Measurements from ENCODE around the gene RPS6KA2. TPM values are rescaled to one million over a fixed set of nuclear protein-coding genes. Genes with fewer than 3 reads are reported as not detected.

The RPS6KA2 gene
- total RNA-seq, 1 experiment from 2014 or later = 7.2 TPM

GRCh38 chr6:166436195-166437139 lies 190.6 kb downstream of the RPS6KA2 start:
- H4K20me1 ChIP-seq (ENCODE audit: insufficient read depth, low read depth, low read length) = no peaks in the 10 kb centered on the region
- H3K9me3 ChIP-seq (ENCODE audit: low read length) = no peaks in the 10 kb centered on the region
- no peaks in the 10 kb centered on the region for H3K36me3 ChIP-seq (ENCODE audit: insufficient read depth, low read length)
- no peak overlapping the region for H3K4me2 ChIP-seq (ENCODE audit: low read depth, low read length, poor library complexity, severe bottlenecking)
- DNase-seq = no peak
- no peak overlapping the region for H2AFZ ChIP-seq (ENCODE audit: low read length)
- no peaks in the 10 kb centered on the region for H3K27me3 ChIP-seq (ENCODE audit: low read length)
- H3K4me3 ChIP-seq (ENCODE audit: low read length) = no peak overlapping the region
- peaks cover 2% of the 10 kb centered on the region; the same call in 1 of the 2 replicates for H3K4me1 ChIP-seq (ENCODE audit: low read length)
- H3K9ac ChIP-seq (ENCODE audit: low read length) = no peak overlapping the region
- no peak overlapping the region for H3K27ac ChIP-seq (ENCODE audit: low read length)
- H3K79me2 ChIP-seq (ENCODE audit: low read length) = no peaks in the 10 kb centered on the region
- H3K9me2 ChIP-seq (replicated peaks; ENCODE audit: insufficient read depth, low read length) = no peaks in the 10 kb centered on the region

GRCh38 chr6:166435574-166435973 lies 191.5 kb downstream of the RPS6KA2 start:
- Histone ChIP-seq H3K79me2 (ENCODE audit: low read length) (no peaks in the 10 kb centered on the region), H3K9me2 (replicated peaks; ENCODE audit: insufficient read depth, low read length) (no peaks in the 10 kb centered on the region), H4K20me1 (ENCODE audit: insufficient read depth, low read depth, low read length) (no peaks in the 10 kb centered on the region), H3K9ac (ENCODE audit: low read length) (no peak overlapping the region), H3K4me3 (ENCODE audit: low read length) (no peak overlapping the region), H3K4me1 (ENCODE audit: low read length) (no peaks in the 10 kb centered on the region), H3K36me3 (ENCODE audit: insufficient read depth, low read length) (no peaks in the 10 kb centered on the region), H3K27me3 (ENCODE audit: low read length) (no peaks in the 10 kb centered on the region), H3K9me3 (ENCODE audit: low read length) (no peaks in the 10 kb centered on the region), H2AFZ (ENCODE audit: low read length) (no peak overlapping the region), H3K27ac (ENCODE audit: low read length) (no peak overlapping the region), H3K4me2 (ENCODE audit: low read depth, low read length, poor library complexity, severe bottlenecking) (no peak overlapping the region)
- no peak for DNase-seq

GRCh38 chr6:166434336-166434735 lies 192.7 kb downstream of the RPS6KA2 start:
- Histone ChIP-seq H3K4me1 (ENCODE audit: low read length) (no peaks in the 10 kb centered on the region), H3K9me2 (replicated peaks; ENCODE audit: insufficient read depth, low read length) (no peaks in the 10 kb centered on the region), H3K4me3 (ENCODE audit: low read length) (no peak overlapping the region), H2AFZ (ENCODE audit: low read length) (no peak overlapping the region), H3K4me2 (ENCODE audit: low read depth, low read length, poor library complexity, severe bottlenecking) (no peak overlapping the region), H3K27me3 (ENCODE audit: low read length) (no peaks in the 10 kb centered on the region), H3K9me3 (ENCODE audit: low read length) (no peaks in the 10 kb centered on the region), H3K27ac (ENCODE audit: low read length) (no peak overlapping the region), H3K9ac (ENCODE audit: low read length) (no peak overlapping the region), H3K79me2 (ENCODE audit: low read length) (no peaks in the 10 kb centered on the region), H4K20me1 (ENCODE audit: insufficient read depth, low read depth, low read length) (no peaks in the 10 kb centered on the region), H3K36me3 (ENCODE audit: insufficient read depth, low read length) (no peaks in the 10 kb centered on the region; the same call in 1 of the 2 replicates)
- DNase-seq = no peak

GRCh38 chr6:166433096-166433495 lies 194.0 kb downstream of the RPS6KA2 start:
- no peak for DNase-seq
- no peaks in the 10 kb centered on the region for H3K79me2 ChIP-seq (ENCODE audit: low read length)
- no peaks in the 10 kb centered on the region for H3K9me2 ChIP-seq (replicated peaks; ENCODE audit: insufficient read depth, low read length)
- H4K20me1 ChIP-seq (ENCODE audit: insufficient read depth, low read depth, low read length) = no peaks in the 10 kb centered on the region
- no peak overlapping the region for H3K9ac ChIP-seq (ENCODE audit: low read length)
- H2AFZ ChIP-seq (ENCODE audit: low read length) = no peak overlapping the region
- no peak overlapping the region for H3K27ac ChIP-seq (ENCODE audit: low read length)
- H3K36me3 ChIP-seq (ENCODE audit: insufficient read depth, low read length) = no peaks in the 10 kb centered on the region; the same call in 1 of the 2 replicates
- no peaks in the 10 kb centered on the region for H3K27me3 ChIP-seq (ENCODE audit: low read length)
- H3K4me1 ChIP-seq (ENCODE audit: low read length) = no peaks in the 10 kb centered on the region
- H3K9me3 ChIP-seq (ENCODE audit: low read length) = no peaks in the 10 kb centered on the region
- no peak overlapping the region for H3K4me2 ChIP-seq (ENCODE audit: low read depth, low read length, poor library complexity, severe bottlenecking)
- no peak overlapping the region for H3K4me3 ChIP-seq (ENCODE audit: low read length)

GRCh38 chr6:166430269-166430668 lies 196.8 kb downstream of the RPS6KA2 start:
- no peaks in the 10 kb centered on the region for H3K27me3 ChIP-seq (ENCODE audit: low read length)
- no peaks in the 10 kb centered on the region for H3K9me2 ChIP-seq (replicated peaks; ENCODE audit: insufficient read depth, low read length)
- no peaks in the 10 kb centered on the region for H3K9me3 ChIP-seq (ENCODE audit: low read length)
- H3K27ac ChIP-seq (ENCODE audit: low read length) = no peak overlapping the region
- no peak for DNase-seq
- H3K79me2 ChIP-seq (ENCODE audit: low read length) = no peaks in the 10 kb centered on the region
- H4K20me1 ChIP-seq (ENCODE audit: insufficient read depth, low read depth, low read length) = no peaks in the 10 kb centered on the region
- H3K4me1 ChIP-seq (ENCODE audit: low read length) = no peaks in the 10 kb centered on the region
- no peak overlapping the region for H3K4me2 ChIP-seq (ENCODE audit: low read depth, low read length, poor library complexity, severe bottlenecking)
- H3K9ac ChIP-seq (ENCODE audit: low read length) = no peak overlapping the region
- H2AFZ ChIP-seq (ENCODE audit: low read length) = no peak overlapping the region
- no peaks in the 10 kb centered on the region; the same call in 1 of the 2 replicates for H3K36me3 ChIP-seq (ENCODE audit: insufficient read depth, low read length)
- H3K4me3 ChIP-seq (ENCODE audit: low read length) = no peak overlapping the region

- H3K9ac ChIP-seq (ENCODE audit: low read length) = no peak overlapping the region
- H3K27me3 ChIP-seq (ENCODE audit: low read length) = no peaks in the 10 kb centered on the region
- H2AFZ ChIP-seq (ENCODE audit: low read length) = no peak overlapping the region
- no peaks in the 10 kb centered on the region for H3K79me2 ChIP-seq (ENCODE audit: low read length)
- H3K4me2 ChIP-seq (ENCODE audit: low read depth, low read length, poor library complexity, severe bottlenecking) = no peak overlapping the region
- H3K36me3 ChIP-seq (ENCODE audit: insufficient read depth, low read length) = no peaks in the 10 kb centered on the region
- H3K9me2 ChIP-seq (replicated peaks; ENCODE audit: insufficient read depth, low read length) = no peaks in the 10 kb centered on the region
- no peaks in the 10 kb centered on the region for H4K20me1 ChIP-seq (ENCODE audit: insufficient read depth, low read depth, low read length)
- DNase-seq = no peak
- H3K9me3 ChIP-seq (ENCODE audit: low read length) = no peaks in the 10 kb centered on the region
- H3K4me1 ChIP-seq (ENCODE audit: low read length) = peaks cover 8% of the 10 kb centered on the region
- no peak overlapping the region for H3K4me3 ChIP-seq (ENCODE audit: low read length)
- H3K27ac ChIP-seq (ENCODE audit: low read length) = no peak overlapping the region
Observed at GRCh38 chr6:166424431-166424830, 202.6 kb downstream of the RPS6KA2 start.

GRCh38 chr6:166423781-166424180 lies 203.3 kb downstream of the RPS6KA2 start:
- Histone ChIP-seq H3K27me3 (ENCODE audit: low read length) (no peaks in the 10 kb centered on the region), H2AFZ (ENCODE audit: low read length) (no peak overlapping the region), H3K4me2 (ENCODE audit: low read depth, low read length, poor library complexity, severe bottlenecking) (no peak overlapping the region), H4K20me1 (ENCODE audit: insufficient read depth, low read depth, low read length) (no peaks in the 10 kb centered on the region), H3K27ac (ENCODE audit: low read length) (no peak overlapping the region), H3K4me3 (ENCODE audit: low read length) (no peak overlapping the region), H3K9ac (ENCODE audit: low read length) (no peak overlapping the region), H3K9me2 (replicated peaks; ENCODE audit: insufficient read depth, low read length) (no peaks in the 10 kb centered on the region), H3K9me3 (ENCODE audit: low read length) (no peaks in the 10 kb centered on the region), H3K36me3 (ENCODE audit: insufficient read depth, low read length) (no peaks in the 10 kb centered on the region), H3K79me2 (ENCODE audit: low read length) (no peaks in the 10 kb centered on the region), H3K4me1 (ENCODE audit: low read length) (peaks cover 8% of the 10 kb centered on the region)
- DNase-seq = no peak

- Histone ChIP-seq H3K79me2 (ENCODE audit: low read length) (no peaks in the 10 kb centered on the region), H3K4me1 (ENCODE audit: low read length) (peaks cover 8% of the 10 kb centered on the region), H3K9me2 (replicated peaks; ENCODE audit: insufficient read depth, low read length) (no peaks in the 10 kb centered on the region), H3K27me3 (ENCODE audit: low read length) (no peaks in the 10 kb centered on the region), H3K9ac (ENCODE audit: low read length) (no peak overlapping the region), H4K20me1 (ENCODE audit: insufficient read depth, low read depth, low read length) (no peaks in the 10 kb centered on the region), H3K9me3 (ENCODE audit: low read length) (no peaks in the 10 kb centered on the region), H2AFZ (ENCODE audit: low read length) (no peak overlapping the region), H3K4me3 (ENCODE audit: low read length) (no peak overlapping the region), H3K4me2 (ENCODE audit: low read depth, low read length, poor library complexity, severe bottlenecking) (no peak overlapping the region), H3K36me3 (ENCODE audit: insufficient read depth, low read length) (no peaks in the 10 kb centered on the region), H3K27ac (ENCODE audit: low read length) (no peak overlapping the region)
- no peak for DNase-seq
Observed at GRCh38 chr6:166423051-166423745, 203.9 kb downstream of the RPS6KA2 start.
